ENCODE results near the gene ZDHHC23. TPM values are rescaled to one million over a fixed set of nuclear protein-coding genes. Genes with fewer than 3 reads are reported as not detected.

The ZDHHC23 gene
- total RNA-seq, 2 experiments from 2014 or later = 4.5 to 5.1 TPM

DNA sequence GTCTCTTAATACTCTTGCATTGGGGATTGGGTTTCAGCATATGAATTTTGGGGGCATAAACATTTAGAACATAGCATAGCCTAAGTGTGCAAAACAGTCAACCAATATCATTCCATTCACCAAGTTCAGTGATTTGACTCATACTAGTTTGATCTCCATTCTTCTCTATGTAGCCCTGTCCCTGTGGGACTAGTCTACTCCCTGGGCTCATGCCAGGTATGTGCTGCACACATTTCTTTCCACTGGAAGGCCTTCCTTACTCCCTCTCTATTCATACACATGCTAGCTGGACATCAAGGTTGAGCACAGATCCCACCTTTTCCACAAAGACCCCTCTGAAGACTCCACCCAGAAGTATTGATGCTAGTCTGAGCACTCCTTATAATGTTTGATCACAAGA is 5.1 kb downstream of the ZDHHC23 start:
- Mint-ChIP-seq H3K27ac (no peak overlapping the region), H3K9me3 (ENCODE audit: low read depth) (no peaks in the 10 kb centered on the region), H3K4me1 (peaks cover 20% of the 10 kb centered on the region), H3K4me3 (no peak overlapping the region), H3K36me3 (ENCODE audit: low read depth) (peaks cover 2% of the 10 kb centered on the region), H3K27me3 (peaks cover 8% of the 10 kb centered on the region)
- POLR2A ChIA-PET = no interaction called here
- intact Hi-C loops (cut with DNase I, micrococcal nuclease) = no loop called here
- ATAC-seq (no peak), DNase-seq (no peak)
- CTCF ChIA-PET = no interaction called here

DNA sequence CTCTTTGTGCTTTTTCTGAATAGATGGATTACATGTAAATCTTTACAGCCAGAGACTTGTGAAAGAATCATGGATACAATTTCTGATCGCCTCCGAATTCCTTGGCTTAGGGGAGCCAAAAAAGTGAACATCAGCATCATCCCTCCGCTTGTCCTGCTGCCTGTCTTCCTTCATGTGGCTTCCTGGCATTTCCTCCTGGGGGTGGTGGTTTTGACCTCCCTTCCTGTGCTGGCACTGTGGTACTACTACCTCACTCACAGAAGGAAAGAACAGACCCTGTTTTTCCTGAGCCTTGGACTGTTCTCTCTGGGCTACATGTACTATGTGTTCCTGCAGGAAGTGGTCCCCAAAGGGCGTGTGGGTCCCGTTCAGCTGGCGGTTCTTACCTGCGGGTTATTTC is 5.9 kb downstream of the ZDHHC23 start:
- CTCF ChIA-PET = interaction anchor here (0.7 kb wide), 1 partner anchor 13 kb away, joined by 3 read pairs; no protein-coding TSS in a partner anchor
- no peak overlapping the region for H3K4me3 Mint-ChIP-seq
- no peak for ATAC-seq
- POLR2A ChIA-PET = no interaction called here
- intact Hi-C loops (cut with DNase I, micrococcal nuclease) = no loop called here
- H3K9me3 Mint-ChIP-seq (ENCODE audit: low read depth) = no peaks in the 10 kb centered on the region
- no peak overlapping the region for H3K27ac Mint-ChIP-seq
- H3K36me3 Mint-ChIP-seq (ENCODE audit: low read depth) = peaks cover 2% of the 10 kb centered on the region
- DNase-seq = no peak
- H3K27me3 Mint-ChIP-seq = peaks cover 7% of the 10 kb centered on the region
- peaks cover 18% of the 10 kb centered on the region for H3K4me1 Mint-ChIP-seq

DNA sequence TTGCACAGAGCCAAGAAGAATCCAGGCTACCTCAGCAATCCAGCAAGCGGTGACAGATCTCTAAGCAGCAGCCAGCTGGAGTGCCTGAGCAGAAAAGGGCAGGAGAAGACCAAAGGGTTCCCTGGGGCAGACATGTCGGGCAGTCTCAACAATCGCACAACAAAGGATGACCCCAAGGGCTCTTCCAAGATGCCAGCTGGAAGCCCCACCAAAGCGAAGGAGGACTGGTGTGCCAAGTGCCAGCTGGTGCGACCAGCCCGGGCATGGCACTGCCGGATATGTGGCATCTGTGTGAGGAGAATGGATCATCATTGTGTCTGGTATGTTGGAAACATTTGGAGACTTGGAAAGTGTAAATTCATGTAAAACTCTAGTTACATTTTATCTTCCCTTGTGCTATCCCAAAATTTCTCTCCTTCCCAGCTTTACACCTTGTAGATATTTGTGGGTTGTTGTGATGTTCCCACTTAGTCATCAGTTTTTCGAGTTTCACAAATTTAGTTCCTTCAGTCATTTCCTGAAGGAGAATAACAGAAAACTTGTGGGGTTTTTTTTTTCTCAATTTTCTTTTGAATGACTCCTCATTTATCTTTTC is 6.4 kb downstream of the ZDHHC23 start:
- no peak for ATAC-seq
- DNase-seq = no peak
- intact Hi-C loops (cut with DNase I, micrococcal nuclease) = no loop called here
- ChIA-PET CTCF (interaction anchor here (0.7 kb wide), 1 partner anchor 14 kb away, joined by 3 read pairs; no protein-coding TSS in a partner anchor), POLR2A (no interaction called here)
- Mint-ChIP-seq H3K9me3 (ENCODE audit: low read depth) (no peaks in the 10 kb centered on the region), H3K4me3 (no peak overlapping the region), H3K27ac (no peak overlapping the region), H3K4me1 (peaks cover 14% of the 10 kb centered on the region), H3K36me3 (ENCODE audit: low read depth) (peaks cover 2% of the 10 kb centered on the region), H3K27me3 (peaks cover 3% of the 10 kb centered on the region)

DNA sequence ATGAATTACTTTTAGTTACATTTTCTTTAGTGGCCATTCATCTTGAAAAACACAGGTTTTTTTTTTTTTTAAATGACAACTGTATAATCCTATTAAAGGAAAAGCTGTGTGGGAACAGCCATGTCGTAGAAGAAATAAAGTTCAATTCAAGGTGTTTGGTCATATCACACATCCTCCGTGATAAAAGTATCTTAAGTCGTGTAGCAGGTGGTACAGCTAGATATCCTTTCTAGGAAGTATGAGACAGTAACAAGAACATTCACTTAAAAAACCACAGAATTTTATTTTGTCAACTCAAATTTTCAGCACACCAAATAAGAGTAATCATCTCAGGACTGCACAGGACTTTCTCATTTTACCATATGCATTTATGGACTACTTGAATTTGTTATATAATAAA is 16.1 kb downstream of the ZDHHC23 start:
- Mint-ChIP-seq H3K27me3 (no peaks in the 10 kb centered on the region), H3K9me3 (ENCODE audit: low read depth) (no peaks in the 10 kb centered on the region), H3K27ac (no peak overlapping the region), H3K36me3 (ENCODE audit: low read depth) (peaks cover 2% of the 10 kb centered on the region), H3K4me1 (no peaks in the 10 kb centered on the region), H3K4me3 (no peak overlapping the region)
- intact Hi-C loops (cut with DNase I, micrococcal nuclease) = no loop called here
- no peak for ATAC-seq
- ChIA-PET CTCF (no interaction called here), POLR2A (no interaction called here)
- no peak for DNase-seq

DNA sequence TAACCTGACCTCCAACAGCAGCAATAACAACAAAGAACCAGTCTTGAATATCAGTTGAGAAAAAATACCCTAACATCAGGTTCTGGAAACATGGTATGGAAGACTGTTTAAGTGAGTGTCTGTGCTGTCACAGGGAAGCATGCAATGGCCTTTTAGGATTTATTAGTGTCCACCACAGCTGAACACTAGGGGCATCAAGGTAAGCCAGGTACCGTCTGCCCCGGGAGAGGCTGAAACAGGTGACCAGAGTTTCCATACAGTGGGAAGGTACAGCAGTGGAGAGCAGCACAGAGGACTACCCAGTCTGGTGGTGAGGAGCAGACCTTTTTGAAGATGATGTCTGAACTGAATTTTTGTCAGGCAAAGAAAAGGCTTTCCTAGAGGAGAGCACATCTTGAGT is 18.4 kb downstream of the ZDHHC23 start:
- ChIA-PET CTCF (no interaction called here), POLR2A (no interaction called here)
- Mint-ChIP-seq H3K4me1 (no peaks in the 10 kb centered on the region), H3K9me3 (ENCODE audit: low read depth) (peaks cover 3% of the 10 kb centered on the region), H3K36me3 (ENCODE audit: low read depth) (peaks cover 2% of the 10 kb centered on the region), H3K27ac (no peak overlapping the region), H3K27me3 (no peaks in the 10 kb centered on the region), H3K4me3 (no peak overlapping the region)
- ATAC-seq (no peak), DNase-seq (no peak)
- intact Hi-C loops (cut with DNase I, micrococcal nuclease) = no loop called here

DNA sequence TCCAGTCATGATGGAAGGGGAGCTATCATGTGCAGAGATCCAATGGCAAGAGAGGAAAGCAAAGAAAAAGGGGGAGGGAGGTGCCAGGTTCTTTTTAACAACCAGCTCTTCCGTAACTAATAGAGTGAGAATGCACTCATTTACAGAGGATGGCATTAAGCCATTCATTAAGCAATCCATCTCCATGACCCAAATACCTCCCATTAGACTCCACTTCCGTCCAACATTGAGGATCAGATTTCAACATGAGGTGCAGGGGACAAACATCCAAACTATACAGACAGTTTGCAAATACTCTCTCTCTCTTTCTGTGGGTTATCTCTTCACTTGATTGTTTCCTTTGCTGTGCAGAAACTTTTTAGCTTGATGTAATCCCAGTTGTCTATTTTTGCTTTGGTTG is 21.2 kb downstream of the ZDHHC23 start:
- Mint-ChIP-seq H3K4me1 (no peaks in the 10 kb centered on the region), H3K27me3 (no peaks in the 10 kb centered on the region), H3K36me3 (ENCODE audit: low read depth) (peaks cover 10% of the 10 kb centered on the region), H3K9me3 (ENCODE audit: low read depth) (peaks cover 24% of the 10 kb centered on the region), H3K27ac (no peak overlapping the region), H3K4me3 (no peak overlapping the region)
- intact Hi-C loops (cut with DNase I, micrococcal nuclease) = no loop called here
- ChIA-PET POLR2A (interaction anchor here (0.5 kb wide), 1 partner anchor 119 kb away, joined by 6 read pairs; no protein-coding TSS in a partner anchor), CTCF (interaction anchor here (0.6 kb wide), 1 partner anchor 56 kb away, joined by 3 read pairs; no protein-coding TSS in a partner anchor)
- ATAC-seq (no peak), DNase-seq (no peak)

DNA sequence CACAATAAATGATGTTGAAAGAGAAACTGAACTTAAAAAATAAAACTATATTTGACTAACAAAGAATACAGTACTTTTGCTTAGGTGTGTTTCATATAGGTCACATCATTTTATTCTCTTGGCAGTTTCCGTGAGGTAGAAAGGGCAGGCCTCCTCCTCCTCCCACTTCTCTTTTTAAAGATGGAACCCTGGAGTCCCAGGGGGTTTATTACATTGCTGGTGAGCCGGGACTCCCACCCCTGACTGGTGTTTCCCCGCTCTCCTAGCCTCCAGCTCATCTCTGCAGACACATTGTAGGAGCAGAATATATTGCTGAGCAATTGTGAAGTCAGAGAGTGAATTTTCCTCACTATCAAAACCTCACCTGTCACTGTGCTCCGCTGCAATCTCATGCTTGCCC is 30.0 kb downstream of the ZDHHC23 start:
- H3K27me3 Mint-ChIP-seq = no peaks in the 10 kb centered on the region
- H3K36me3 Mint-ChIP-seq (ENCODE audit: low read depth) = peaks cover 29% of the 10 kb centered on the region
- H3K9me3 Mint-ChIP-seq (ENCODE audit: low read depth) = peaks cover 16% of the 10 kb centered on the region
- ATAC-seq = no peak
- ChIA-PET CTCF (no interaction called here), POLR2A (no interaction called here)
- no peak overlapping the region for H3K27ac Mint-ChIP-seq
- intact Hi-C loops (cut with DNase I, micrococcal nuclease) = no loop called here
- H3K4me1 Mint-ChIP-seq = no peaks in the 10 kb centered on the region
- DNase-seq = no peak
- H3K4me3 Mint-ChIP-seq = no peak overlapping the region

DNA sequence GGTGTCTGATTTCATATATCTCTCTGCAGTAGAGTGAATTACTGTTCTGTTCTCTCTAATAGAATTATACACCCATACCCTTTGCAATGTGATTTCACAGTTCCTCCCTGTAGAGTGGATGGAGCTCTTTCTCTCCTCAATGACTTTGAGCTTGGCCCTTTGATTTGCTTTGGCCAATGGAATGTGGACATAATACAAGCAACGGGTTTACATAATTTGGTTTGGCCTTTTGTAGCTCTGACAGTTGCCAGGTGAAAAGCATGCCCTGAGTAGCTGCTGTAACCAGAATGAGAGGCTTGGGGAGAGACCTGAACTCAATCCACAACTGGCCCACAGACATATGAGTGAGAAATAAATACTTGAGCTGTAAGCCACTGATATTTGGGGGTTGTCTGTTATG is 32.1 kb downstream of the ZDHHC23 start:
- H3K9me3 Mint-ChIP-seq (ENCODE audit: low read depth) = no peaks in the 10 kb centered on the region
- no peak overlapping the region for H3K27ac Mint-ChIP-seq
- intact Hi-C loops (cut with DNase I, micrococcal nuclease) = no loop called here
- CTCF ChIA-PET = interaction anchor here (0.6 kb wide), 1 partner anchor 771 kb away, joined by 3 read pairs; no protein-coding TSS in a partner anchor
- POLR2A ChIA-PET = no interaction called here
- no peak overlapping the region for H3K4me3 Mint-ChIP-seq
- no peaks in the 10 kb centered on the region for H3K27me3 Mint-ChIP-seq
- no peak for DNase-seq
- no peak for ATAC-seq
- H3K36me3 Mint-ChIP-seq (ENCODE audit: low read depth) = peaks cover 20% of the 10 kb centered on the region
- H3K4me1 Mint-ChIP-seq = no peaks in the 10 kb centered on the region

DNA sequence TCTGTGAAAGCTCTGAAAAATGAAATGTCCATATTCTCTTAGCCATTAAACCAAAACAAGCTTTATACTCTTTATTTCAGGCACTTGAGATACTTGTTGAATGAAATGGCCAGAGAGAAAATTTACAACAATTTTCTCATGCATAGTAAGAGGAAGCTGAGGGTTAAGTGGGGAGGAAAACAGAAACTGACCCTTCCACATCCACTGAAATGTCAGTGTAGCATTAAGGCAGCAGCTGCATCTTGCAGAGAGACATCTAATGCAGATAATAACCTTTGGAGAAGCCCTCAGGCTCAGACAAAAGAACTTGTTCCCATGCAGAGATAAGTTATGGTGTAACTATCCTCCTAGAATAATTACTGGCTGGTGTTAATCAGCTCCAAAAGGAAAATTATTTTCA is 34.0 kb downstream of the ZDHHC23 start:
- Mint-ChIP-seq H3K27ac (no peak overlapping the region), H3K36me3 (ENCODE audit: low read depth) (peaks cover 16% of the 10 kb centered on the region), H3K9me3 (ENCODE audit: low read depth) (peaks cover 3% of the 10 kb centered on the region), H3K4me3 (no peak overlapping the region), H3K4me1 (peaks cover 2% of the 10 kb centered on the region), H3K27me3 (no peaks in the 10 kb centered on the region)
- DNase-seq = no peak
- POLR2A ChIA-PET = no interaction called here
- no peak for ATAC-seq
- CTCF ChIA-PET = interaction anchor here (0.9 to 1.0 kb wide), 2 partner anchors 10 to 418 kb away, joined by 3 read pairs; no protein-coding TSS in a partner anchor
- intact Hi-C loops (cut with DNase I, micrococcal nuclease) = no loop called here

DNA sequence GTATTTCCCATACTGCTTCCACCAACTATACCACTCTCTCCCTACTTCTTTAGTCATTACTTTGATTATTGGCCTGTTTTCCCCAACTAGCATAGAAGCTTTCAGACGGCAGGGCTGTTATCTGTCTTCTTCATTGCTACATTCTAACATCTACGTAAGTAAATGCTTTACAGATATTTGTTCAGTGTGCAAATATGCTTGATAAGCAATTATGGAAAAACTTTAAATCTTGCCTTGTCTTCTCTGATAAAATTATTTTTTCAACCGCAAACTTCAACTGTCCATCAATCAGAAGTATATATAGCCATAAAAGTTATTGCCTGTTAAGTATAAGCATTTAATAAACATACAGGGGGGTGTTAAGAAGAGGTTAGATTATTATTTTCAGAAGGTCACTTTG is 35.7 kb downstream of the ZDHHC23 start:
- CTCF ChIA-PET = interaction anchor here (1.0 kb wide), 1 partner anchor 19 kb away, joined by 3 read pairs; no protein-coding TSS in a partner anchor
- Mint-ChIP-seq H3K27me3 (no peaks in the 10 kb centered on the region), H3K4me1 (peaks cover 2% of the 10 kb centered on the region), H3K36me3 (ENCODE audit: low read depth) (peaks cover 11% of the 10 kb centered on the region), H3K27ac (no peak overlapping the region), H3K9me3 (ENCODE audit: low read depth) (peaks cover 3% of the 10 kb centered on the region), H3K4me3 (no peak overlapping the region)
- POLR2A ChIA-PET = interaction anchor here (0.5 kb wide), 1 partner anchor 381 kb away, joined by 3 read pairs; no protein-coding TSS in a partner anchor
- ATAC-seq (no peak), DNase-seq (no peak)
- intact Hi-C loops (cut with DNase I, micrococcal nuclease) = no loop called here

DNA sequence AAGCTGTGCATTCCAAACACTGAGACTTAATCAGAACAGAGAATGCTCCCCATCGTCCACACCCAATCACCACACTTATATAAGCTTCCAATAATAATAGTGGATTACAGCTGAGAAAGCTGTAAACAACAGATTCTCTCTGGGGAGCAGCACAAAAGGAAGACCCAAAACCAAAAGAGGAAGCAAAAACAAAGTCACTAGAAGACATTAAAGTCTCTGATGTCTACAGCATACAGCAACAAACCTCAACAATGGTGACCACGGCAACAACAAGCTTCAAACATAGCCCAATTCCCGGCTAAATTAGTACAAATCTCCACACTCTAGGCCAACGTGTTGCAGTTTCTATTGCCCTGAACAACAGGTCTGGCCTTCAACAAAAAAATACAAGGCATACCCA is 37.7 kb downstream of the ZDHHC23 start:
- H3K36me3 Mint-ChIP-seq (ENCODE audit: low read depth) = peaks cover 11% of the 10 kb centered on the region
- no peak overlapping the region for H3K27ac Mint-ChIP-seq
- H3K4me1 Mint-ChIP-seq = peaks cover 2% of the 10 kb centered on the region
- peaks cover 3% of the 10 kb centered on the region for H3K9me3 Mint-ChIP-seq (ENCODE audit: low read depth)
- intact Hi-C loops (cut with DNase I, micrococcal nuclease) = no loop called here
- H3K27me3 Mint-ChIP-seq = no peaks in the 10 kb centered on the region
- CTCF ChIA-PET = interaction anchor here (0.5 to 1.1 kb wide), 2 partner anchors 10 to 13 kb away, joined by 3 read pairs; no protein-coding TSS in a partner anchor
- ATAC-seq (no peak), DNase-seq (no peak)
- POLR2A ChIA-PET = no interaction called here
- no peak overlapping the region for H3K4me3 Mint-ChIP-seq

DNA sequence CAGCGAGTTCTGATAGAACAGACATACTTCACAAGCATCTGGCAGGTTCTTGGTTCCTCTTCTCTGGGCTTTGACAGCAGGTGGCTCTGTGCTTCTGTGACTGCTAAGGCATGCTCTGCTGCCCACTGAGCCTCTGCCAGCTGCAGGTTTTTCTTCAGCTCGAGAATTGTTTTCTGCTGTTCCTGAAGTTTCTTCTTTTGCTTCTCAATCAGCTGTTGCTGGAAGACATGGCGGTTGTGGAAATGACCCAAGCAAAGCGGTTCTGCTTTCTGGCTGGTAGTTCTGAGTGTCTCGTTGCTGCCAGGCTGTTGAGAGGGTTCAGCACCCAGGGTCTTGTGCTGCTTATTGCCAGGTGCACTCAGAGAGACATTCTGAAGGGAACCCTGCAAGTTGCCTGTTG is 57.7 kb downstream of the ZDHHC23 start:
- Mint-ChIP-seq H3K4me1 (no peaks in the 10 kb centered on the region), H3K27ac (no peak overlapping the region)
- ATAC-seq = no peak

More for the DNA sequence above, 57.7 kb downstream of the ZDHHC23 start:
- Mint-ChIP-seq H3K4me3 (no peak overlapping the region), H3K36me3 (ENCODE audit: low read depth) (peaks cover 8% of the 10 kb centered on the region), H3K27me3 (no peaks in the 10 kb centered on the region), H3K9me3 (ENCODE audit: low read depth) (no peaks in the 10 kb centered on the region)
- intact Hi-C loops (cut with DNase I, micrococcal nuclease) = no loop called here
- no peak for DNase-seq
- CTCF ChIA-PET = interaction anchor here (0.7 to 1.0 kb wide), 2 partner anchors 148 to 152 kb away, joined by 4 read pairs; no protein-coding TSS in a partner anchor
- POLR2A ChIA-PET = no interaction called here

All from activated CD4-positive, alpha-beta T cell treated with anti-CD3 and anti-CD28 coated beads for 36 hours (primary cell).